B cell (primary cell): ENCODE data around the gene ZBTB48. TPM values are rescaled to one million over a fixed set of nuclear protein-coding genes. Genes with fewer than 3 reads are reported as not detected.

ENCODE experiments used
- ATAC-seq: fragments of 200-7000 bp; cut with Tn5 transposase; one replicate; pipeline ENCODE4 v1.10.0; 2021; ENCODE audit warnings: low read depth, mild to moderate bottlenecking, moderate number of reproducible peaks, moderate library complexity
- CTCF ChIA-PET: fragments of 350-600 bp; sonication (Branson Sonifier 250); formaldehyde crosslinking; loops from one replicate; lab custom pipeline; 2021; ENCODE audit warnings: antibody characterized with exemption, inconsistent platforms; lab: Charles Lee
- POLR2A ChIA-PET: fragments of 350-600 bp; sonication (Branson Sonifier 250); formaldehyde crosslinking; loops from one replicate; lab custom pipeline; 2021; ENCODE audit warnings: antibody characterized with exemption; lab: Charles Lee
- DNase-seq: peaks from one replicate; pipeline ENCODE4 v3.0.0; 2013
- H2AFZ ChIP-seq: 2 replicates; pipeline ENCODE4 v1.6.1; 2012; ENCODE audit warnings: mild to moderate bottlenecking, low read depth, low read length; ENCODE audit not compliant: insufficient read depth, poor library complexity, severe bottlenecking
- H3K27ac ChIP-seq, 2 donors: 1 replicate in 1 of 2; 2 replicates in 1 of 2; pipeline ENCODE4 v1.5.1; 2012 to 2013; ENCODE audit warnings: low read length in 2 of 2, mild to moderate bottlenecking in 2 of 2, moderate library complexity in 1 of 2
- H3K27me3 ChIP-seq, 4 experiments: fragments of 200-600 bp in 1 of 4; sonication (generic) in 1 of 4; replicated peaks in 1 of 4; 1 replicate in 2 of 4; 2 replicates in 2 of 4; pipeline versions ENCODE4 v1.6.1 to v1.7.0; 2013 to 2016; ENCODE audit warnings: low read length in 3 of 4, mild to moderate bottlenecking in 2 of 4, mixed read lengths in 1 of 4, moderate library complexity in 1 of 4; ENCODE audit not compliant: insufficient read depth in 4 of 4, control insufficient read depth in 3 of 4; ENCODE audit errors: control extremely low read depth in 1 of 4
- H3K36me3 ChIP-seq, 2 experiments: replicated peaks in 1 of 2; 1 replicate in 1 of 2; 2 replicates in 1 of 2; pipeline versions ENCODE4 v1.6.1 to v1.7.1; 2013; ENCODE audit warnings: low read length in 1 of 2; ENCODE audit not compliant: insufficient read depth in 2 of 2, control insufficient read depth in 1 of 2; ENCODE audit errors: control extremely low read depth in 1 of 2, extremely low read depth in 1 of 2
- H3K4me1 ChIP-seq, 2 donors: fragments of 200-600 bp in 1 of 2; sonication (generic) in 1 of 2; 1 replicate in 1 of 2; 2 replicates in 1 of 2; pipeline versions ENCODE4 v1.5.1 to v1.6.1; 2013 to 2017; ENCODE audit warnings: low read length in 2 of 2; ENCODE audit not compliant: control insufficient read depth in 2 of 2, insufficient read depth in 2 of 2
- H3K4me2 ChIP-seq: replicated peaks from 2 replicates; pipeline ENCODE3; 2012; ENCODE audit warnings: mild to moderate bottlenecking, low read depth, low read length; ENCODE audit not compliant: poor library complexity, severe bottlenecking
- H3K4me3 ChIP-seq, 5 experiments: fragments of 200-600 bp in 1 of 5; sonication (generic) in 1 of 5; 1 replicate in 3 of 5; 2 replicates in 2 of 5; pipeline versions ENCODE4 v1.5.1 to v1.7.0; 2011 to 2016; ENCODE audit warnings: low read length in 4 of 5, mild to moderate bottlenecking in 4 of 5, low read depth in 2 of 5, control low read depth in 1 of 5, moderate library complexity in 1 of 5; ENCODE audit not compliant: insufficient read depth in 1 of 5; ENCODE audit errors: control extremely low read depth in 1 of 5, extremely low read depth in 1 of 5
- H3K79me2 ChIP-seq: fragments of 200-600 bp; sonication (generic); one replicate; pipeline ENCODE4 v1.6.0; 2016; ENCODE audit warnings: low read length; ENCODE audit not compliant: control insufficient read depth, insufficient read depth
- H3K9ac ChIP-seq: fragments of 200-600 bp; sonication (generic); 2 replicates; pipeline ENCODE4 v1.6.1; 2017; ENCODE audit warnings: mild to moderate bottlenecking, low read length, moderate library complexity
- H3K9me3 ChIP-seq, 3 donors: one replicate each; pipeline versions ENCODE4 v1.6.1 to v1.7.1; 2013; ENCODE audit warnings: low read length in 2 of 3; ENCODE audit not compliant: control insufficient read depth in 2 of 3, insufficient read depth in 1 of 3; ENCODE audit errors: control extremely low read depth in 1 of 3
- H4K20me1 ChIP-seq: 2 replicates; pipeline ENCODE4 v1.6.0; 2012; ENCODE audit warnings: mild to moderate bottlenecking, low read length; ENCODE audit not compliant: insufficient read depth, control insufficient read depth, poor library complexity, severe bottlenecking
- H3K27ac Mint-ChIP-seq: one replicate; pipeline ENCODE4 v1.8.0; 2021; ENCODE audit warnings: mixed read lengths
- H3K27me3 Mint-ChIP-seq: one replicate; pipeline ENCODE4 v1.8.0; 2021; ENCODE audit warnings: mixed read lengths
- H3K4me1 Mint-ChIP-seq: one replicate; pipeline ENCODE4 v1.8.0; 2021; ENCODE audit warnings: mixed read lengths
- H3K4me3 Mint-ChIP-seq: one replicate; pipeline ENCODE4 v1.8.0; 2021; ENCODE audit warnings: mixed read lengths
- H3K9me3 Mint-ChIP-seq: one replicate; pipeline ENCODE4 v1.8.0; 2022; ENCODE audit warnings: mixed read lengths; ENCODE audit not compliant: insufficient read depth
- EZH2 ChIP-seq: IDR thresholded peaks from 2 replicates; pipeline ENCODE4 v1.6.1; 2012; ENCODE audit warnings: borderline replicate concordance, low read depth, mild to moderate bottlenecking, moderate library complexity, low read length; ENCODE audit not compliant: insufficient read depth, poor library complexity, severe bottlenecking
- WGBS: methylation state at CpG from one replicate; pipeline ENCODE4 v1.1.5; 2013; ENCODE audit warnings: missing lambda C conversion rate; ENCODE audit not compliant: insufficient coverage; 5-methylcytosine and 5-hydroxymethylcytosine counted together
- intact Hi-C: fragments of 100-400 bp; cut with micrococcal nuclease; formaldehyde crosslinking; loops from one replicate; pipeline ENCODE4 v1.10.0; 2022
- polyA plus RNA-seq: library from polyadenylated mRNA; depleted of rRNA; stranded (reverse); fragments of >200 nt; gene quantifications from 2 replicates; pipeline ENCODE4 v1.2.3, GENCODE V29; 2012
- total RNA-seq, 2 donors: library from RNA; stranded (reverse); fragments of 120-200 nt in 1 of 2; gene quantifications; 1 replicate in 1 of 2; 2 replicates in 1 of 2; pipeline versions ENCODE4 v1.2.3 to v1.2.4, GENCODE V29; 2013 to 2022
- TF ChIP-seq, protein P1 (sequence below): fragments of 200-600 bp; IDR thresholded peaks from one replicate; pipeline ENCODE4 v1.8.0; 2022; ENCODE audit warnings: antibody characterized with exemption, mild to moderate bottlenecking

ZBTB48 gene
- total and polyA plus RNA-seq, 2 donors (not counting 1 experiment from before 2014, with no cell fraction given): 65.6 to 100 TPM

DNA sequence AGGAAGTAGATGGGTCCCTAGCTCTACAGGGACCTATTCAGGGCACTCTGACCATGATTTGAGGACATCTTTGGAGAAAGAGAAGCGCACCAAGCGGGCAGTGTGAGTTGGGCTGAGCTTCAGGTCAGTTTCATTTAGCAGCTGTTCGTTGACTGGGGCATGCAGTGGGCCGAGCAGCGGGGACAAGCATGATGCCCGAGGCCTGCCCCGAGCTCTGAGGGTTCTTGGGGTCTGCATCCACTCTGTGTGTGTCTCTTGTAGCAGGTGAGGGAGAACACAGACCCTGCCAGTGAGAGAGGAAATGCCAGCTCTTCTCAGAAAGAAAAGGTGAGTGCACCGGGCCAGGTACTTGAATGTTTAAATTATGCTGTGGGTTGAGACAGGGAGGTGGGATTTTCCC is 50.2 kb downstream of the ZBTB48 start:
- TF ChIP-seq, protein P1, sequence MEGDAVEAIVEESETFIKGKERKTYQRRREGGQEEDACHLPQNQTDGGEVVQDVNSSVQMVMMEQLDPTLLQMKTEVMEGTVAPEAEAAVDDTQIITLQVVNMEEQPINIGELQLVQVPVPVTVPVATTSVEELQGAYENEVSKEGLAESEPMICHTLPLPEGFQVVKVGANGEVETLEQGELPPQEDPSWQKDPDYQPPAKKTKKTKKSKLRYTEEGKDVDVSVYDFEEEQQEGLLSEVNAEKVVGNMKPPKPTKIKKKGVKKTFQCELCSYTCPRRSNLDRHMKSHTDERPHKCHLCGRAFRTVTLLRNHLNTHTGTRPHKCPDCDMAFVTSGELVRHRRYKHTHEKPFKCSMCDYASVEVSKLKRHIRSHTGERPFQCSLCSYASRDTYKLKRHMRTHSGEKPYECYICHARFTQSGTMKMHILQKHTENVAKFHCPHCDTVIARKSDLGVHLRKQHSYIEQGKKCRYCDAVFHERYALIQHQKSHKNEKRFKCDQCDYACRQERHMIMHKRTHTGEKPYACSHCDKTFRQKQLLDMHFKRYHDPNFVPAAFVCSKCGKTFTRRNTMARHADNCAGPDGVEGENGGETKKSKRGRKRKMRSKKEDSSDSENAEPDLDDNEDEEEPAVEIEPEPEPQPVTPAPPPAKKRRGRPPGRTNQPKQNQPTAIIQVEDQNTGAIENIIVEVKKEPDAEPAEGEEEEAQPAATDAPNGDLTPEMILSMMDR: no peak
- no peak for TF ChIP-seq EZH2
- Mint-ChIP-seq H3K9me3 (no peaks in the 10 kb centered on the region), H3K4me1 (peaks cover 24% of the 10 kb centered on the region), H3K27me3 (no peaks in the 10 kb centered on the region), H3K27ac (no peak overlapping the region), H3K4me3 (no peak overlapping the region)
- Histone ChIP-seq H3K4me1 (peaks cover 13 to 27% of the 10 kb centered on the region in 2 donors), H3K79me2 (peaks cover 46% of the 10 kb centered on the region), H3K4me2 (no peak overlapping the region), H4K20me1 (peaks cover 40% of the 10 kb centered on the region), H3K9me3 (no peaks in the 10 kb centered on the region), H3K9ac (no peak overlapping the region), H3K27ac (no peak overlapping the region), H3K27me3 (no peaks in the 10 kb centered on the region), H3K4me3 (no peak overlapping the region), H2AFZ (no peak overlapping the region), H3K36me3 (peaks cover 3 to 44% of the 10 kb centered on the region in 2 experiments)
- ChIA-PET CTCF (no interaction called here), POLR2A (no interaction called here)
- ATAC-seq: no peak
- intact Hi-C loops: no loop called here
- no peak for DNase-seq
- 98% methylated on average over 7 of the region's 8 CpGs for WGBS

DNA sequence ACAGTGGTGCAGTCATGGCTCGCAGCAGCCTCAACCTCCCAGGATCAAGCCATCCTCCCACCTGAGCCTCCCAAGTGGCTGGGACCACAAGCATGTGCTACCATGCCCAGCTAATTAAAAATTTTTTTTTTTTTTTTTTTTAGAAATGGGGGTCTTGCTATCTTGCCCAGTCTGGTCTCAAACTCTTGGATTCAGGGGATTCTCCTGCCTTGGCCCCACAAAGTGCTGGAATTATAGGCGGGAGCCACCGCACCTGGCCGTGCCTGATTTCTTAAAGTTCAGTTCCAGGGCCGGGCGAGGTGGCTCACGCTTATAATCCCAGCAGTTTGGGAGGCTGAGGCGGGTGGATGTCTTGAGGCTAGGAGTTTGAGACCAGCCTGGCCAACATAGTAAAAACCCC is 51.3 kb downstream of the ZBTB48 start:
- no peak overlapping the region for H3K9ac ChIP-seq
- TF ChIP-seq EZH2: no peak
- TF ChIP-seq, protein P1: no peak
- no peak overlapping the region for H3K27ac ChIP-seq
- no peak for DNase-seq
- no peaks in the 10 kb centered on the region for H3K9me3 Mint-ChIP-seq
- no peaks in the 10 kb centered on the region for H3K9me3 ChIP-seq
- peaks cover 9 to 20% of the 10 kb centered on the region in 2 donors for H3K4me1 ChIP-seq
- H3K4me2 ChIP-seq: no peak overlapping the region
- H3K79me2 ChIP-seq: peaks cover 37% of the 10 kb centered on the region
- no peak for ATAC-seq
- H3K27me3 Mint-ChIP-seq: no peaks in the 10 kb centered on the region
- H3K27ac Mint-ChIP-seq: no peak overlapping the region
- peaks cover 39% of the 10 kb centered on the region for H4K20me1 ChIP-seq
- H3K27me3 ChIP-seq: no peaks in the 10 kb centered on the region
- no CpG with 5 or more reads among the region's 8 CpGs for WGBS
- H3K4me3 Mint-ChIP-seq: no peak overlapping the region
- ChIA-PET CTCF (no interaction called here), POLR2A (no interaction called here)
- H3K4me1 Mint-ChIP-seq: peaks cover 20% of the 10 kb centered on the region
- H3K4me3 ChIP-seq: no peak overlapping the region
- intact Hi-C loops: no loop called here
- peaks cover 3 to 47% of the 10 kb centered on the region in 2 experiments for H3K36me3 ChIP-seq
- H2AFZ ChIP-seq: no peak overlapping the region
